HG03354 (cell line): Measurements from ENCODE around the gene PRR16.
"Not testable (repeated sequence)": the region's sequence is repeated elsewhere in the genome, so short reads cannot be mapped to it uniquely, and the experiment has no call there.

Source experiments
- ATAC-seq: cut with Tn5 transposase; IDR thresholded peaks from one replicate; pipeline ENCODE4 v1.9.1; 2021; ENCODE audit warnings: mild to moderate bottlenecking; ENCODE audit not compliant: unreplicated experiment, poor library complexity, severe bottlenecking

PRR16 gene

GRCh38 chr5:120697147-120697546 is 233.0 kb downstream of the PRR16 start:
- no peak for ATAC-seq

GRCh38 chr5:120697670-120698327 is 233.7 kb downstream of the PRR16 start:
- ATAC-seq, result not testable (repeated sequence)

- not testable (repeated sequence) for ATAC-seq
These were observed 236.6 kb downstream of the PRR16 start for GRCh38 chr5:120700653-120701052.

- not testable (repeated sequence) for ATAC-seq
These were observed 238.9 kb downstream of the PRR16 start for GRCh38 chr5:120702817-120703538.

- no peak for ATAC-seq
These were observed 240.0 kb downstream of the PRR16 start for GRCh38 chr5:120703918-120704587.

- ATAC-seq, result no peak
These were observed 242.8 kb downstream of the PRR16 start for GRCh38 chr5:120706877-120707276.

GRCh38 chr5:120717381-120717780 is 253.3 kb downstream of the PRR16 start:
- ATAC-seq, result no peak

- ATAC-seq, result no peak
These were observed 266.1 kb downstream of the PRR16 start for GRCh38 chr5:120730214-120730613.

- ATAC-seq, result no peak
These were observed 269.9 kb downstream of the PRR16 start for GRCh38 chr5:120734033-120734432.

GRCh38 chr5:120735076-120735475 is 271.0 kb downstream of the PRR16 start:
- no peak for ATAC-seq
